Astrocyte of the hippocampus (primary cell): ENCODE data around the gene TKTL1.
A peak's percentile ranks its signal among the peaks of the same experiment; 100 is the strongest.

ENCODE experiments used
- DNase-seq: peaks from one replicate; pipeline ENCODE4 v3.0.0; 2011; ENCODE audit warnings: low read depth, low spot score

Gene TKTL1

DNA sequence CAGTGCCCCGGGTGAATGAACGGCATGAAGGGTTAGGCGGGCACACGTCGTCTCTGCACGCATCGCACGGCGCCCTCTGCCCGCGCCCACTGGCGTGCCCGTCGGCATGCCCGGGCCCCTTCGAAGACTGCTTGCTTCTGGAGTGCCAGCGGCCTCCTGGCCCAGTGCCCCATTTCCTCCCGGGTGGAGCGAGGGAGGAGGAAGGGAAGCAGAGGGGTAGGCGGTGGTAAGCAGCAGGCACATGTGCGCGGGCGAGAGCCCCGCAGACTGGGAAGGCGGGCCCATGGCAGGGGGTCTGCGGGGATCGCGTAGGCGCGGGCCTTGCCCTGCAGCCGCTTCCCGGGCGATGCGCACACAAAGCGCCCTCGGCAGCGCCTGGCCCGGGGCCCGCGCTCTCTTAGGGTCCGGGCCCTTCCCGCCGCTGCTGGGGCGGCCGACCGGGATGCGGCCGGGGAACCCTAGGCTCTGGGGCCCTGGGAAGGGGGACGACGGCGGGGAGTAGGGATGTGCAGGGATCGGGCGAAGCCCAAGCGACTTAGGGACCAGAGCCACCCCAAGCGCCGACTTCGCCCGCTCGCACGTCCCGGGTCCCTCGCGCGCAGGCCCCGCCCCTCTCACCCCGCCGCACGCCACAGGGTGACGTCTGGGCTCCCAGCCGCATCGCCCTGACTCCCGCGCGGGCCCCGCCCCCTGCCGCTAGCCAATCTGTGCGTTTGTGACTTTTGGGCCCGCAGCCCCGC, 82.6 kb downstream of the TKTL1 start:
- DNase-seq: peak; percentile 79

GRCh38 chrX:154378799-154379568, 83.4 kb downstream of the TKTL1 start, which contains the start of gene EMD:
Gene EMD, plus strand, starts transcription at chrX:154379295. Its CDS starts 190 bp downstream, at chrX:154379485.
- DNase-seq: peak; percentile 98

GRCh38 chrX:154379569-154379951, 84.0 kb downstream of the TKTL1 start:
- no peak for DNase-seq
